Prostate gland (tissue), 2 donors: Measurements from ENCODE around the gene HSPE1. TPM values are rescaled to one million over a fixed set of nuclear protein-coding genes. Genes with fewer than 3 reads are reported as not detected.
"Not testable (repeated sequence)": the region's sequence is repeated elsewhere in the genome, so short reads cannot be mapped to it uniquely, and the experiment has no call there.

ENCODE experiments used
- DNase-seq: peaks from one replicate; pipeline ENCODE4 v3.0.0-alpha.2; 2019; ENCODE audit warnings: low spot score
- H3K27ac ChIP-seq, 2 donors: fragments of 200-600 bp; sonication (generic); 2 replicates each; pipeline ENCODE4 v1.5.1; 2017 to 2019
- H3K27me3 ChIP-seq: fragments of 200-600 bp; sonication (generic); replicated peaks from 2 replicates; pipeline ENCODE4 v1.5.1; 2019; ENCODE audit not compliant: insufficient read depth
- H3K36me3 ChIP-seq, 2 donors: fragments of 200-600 bp; sonication (generic); 1 replicate in 1 of 2; 2 replicates in 1 of 2; pipeline versions ENCODE4 v1.5.1 to v1.8.1; 2017 to 2019
- H3K4me1 ChIP-seq: fragments of 200-600 bp; sonication (generic); replicated peaks from 2 replicates; pipeline ENCODE4 v1.5.1; 2019
- H3K4me3 ChIP-seq, 2 donors: fragments of 200-600 bp; sonication (generic); 2 replicates each; pipeline ENCODE4 v1.5.1; 2017 to 2019
- H3K9me3 ChIP-seq: fragments of 200-600 bp; sonication (generic); 2 replicates; pipeline ENCODE4 v1.5.1; 2017
- POLR2A ChIP-seq: fragments of 450-650 bp; IDR thresholded peaks from one replicate; pipeline ENCODE4 v1.6.1; 2016; ENCODE audit warnings: antibody characterized with exemption, mild to moderate bottlenecking
- POLR2AphosphoS5 ChIP-seq: sonication (generic); formaldehyde crosslinking; IDR thresholded peaks from one replicate; pipeline ENCODE4 v1.6.1; 2017; ENCODE audit warnings: antibody characterized with exemption
- WGBS: methylation state at CpG from one replicate; pipeline ENCODE4 v1.1.5; 2018; 5-methylcytosine and 5-hydroxymethylcytosine counted together
- intact Hi-C: fragments of 100-400 bp; cut with DNase I; formaldehyde crosslinking; loops from one replicate; pipeline ENCODE4 v1.14.2; 2022
- total RNA-seq, 2 donors: library from RNA; depleted of rRNA; stranded (reverse); fragments of >200 nt; gene quantifications; one replicate each; pipeline ENCODE4 v1.1.0, GENCODE V29; 2016
- TF ChIP-seq, protein P1 (sequence below), 4 experiments: fragments of 200-600 bp in 2 of 4; fragments of 450-650 bp in 2 of 4; sonication (generic) in 2 of 4; IDR thresholded peaks; 1 replicate in 3 of 4; 2 replicates in 1 of 4; pipeline ENCODE4 v1.5.1; 2016 to 2019; ENCODE audit warnings: antibody characterized with exemption in 4 of 4, mild to moderate bottlenecking in 2 of 4, moderate library complexity in 2 of 4

The HSPE1 gene
- total RNA-seq, result 100 to 1,000 TPM in 1 of 2 donors, 10 to 100 TPM in 1; 57.0 to 139 TPM

DNA sequence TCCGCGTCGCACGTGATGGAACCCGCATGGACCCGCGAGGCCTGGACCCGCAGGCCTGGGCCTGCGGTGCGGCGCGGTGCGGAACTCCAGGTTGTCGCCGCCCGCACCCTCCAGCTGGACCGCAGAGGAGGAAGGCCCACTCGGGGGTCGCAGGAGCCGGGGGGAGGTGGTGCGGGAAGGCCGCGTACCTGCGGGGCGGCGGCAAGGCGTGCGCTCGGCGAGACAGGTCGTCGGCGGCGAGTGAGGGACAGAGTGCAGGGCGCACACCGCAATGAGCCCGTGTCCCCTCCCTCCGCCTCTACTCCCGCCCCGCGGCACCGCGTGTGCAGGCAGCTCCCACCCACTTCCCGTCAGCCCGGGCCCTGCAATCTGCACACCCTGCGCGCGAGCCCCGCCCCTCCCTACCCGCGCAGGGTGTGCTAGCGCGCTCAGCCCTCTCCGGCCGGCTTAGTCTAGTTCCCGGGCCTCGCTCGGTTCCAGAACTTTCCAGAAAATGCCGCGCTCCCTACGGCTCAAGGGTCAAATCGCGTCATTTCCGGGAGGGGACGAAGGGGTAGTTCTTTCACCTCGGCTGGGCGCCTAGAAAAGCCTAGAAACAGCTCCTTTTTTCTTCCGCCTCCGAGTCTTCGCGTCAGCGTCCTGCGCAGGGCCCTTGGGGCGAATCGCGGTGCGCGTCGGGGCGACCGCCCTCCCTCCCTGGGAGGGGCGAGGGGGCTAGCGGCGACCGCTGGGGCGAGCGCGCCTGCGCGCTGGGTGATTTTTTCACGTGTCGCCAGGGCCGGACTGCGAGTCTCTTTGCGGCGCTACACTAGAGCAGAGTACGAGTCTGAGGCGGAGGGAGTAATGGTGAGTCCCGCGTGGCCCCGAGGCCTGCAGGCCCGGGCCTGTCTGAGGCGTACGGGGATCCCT lies at the start of gene HSPE1, which contains the start of gene HSPD1:
Gene HSPE1 (plus strand): TSS at position 786 of the 909 bp plus-strand sequence. CDS start 58 bp downstream, at position 844.
Gene HSPD1 (minus strand): TSS at position 247 of the 909 bp plus-strand sequence. CDS start 992 bp downstream, outside the sequence.
- Histone ChIP-seq H3K27ac (peak within 1 kb of the TSS; percentile 99 to 100), H3K4me1 (no peaks in the 10 kb centered on the region), H3K9me3 (no peaks in the 10 kb centered on the region), H3K4me3 (peak within 1 kb of the TSS; percentile 85 to 93), H3K36me3 (no peaks in the 10 kb centered on the region), H3K27me3 (no peaks in the 10 kb centered on the region)
- DNase-seq, result peak; percentile 98
- under 1% methylated on average over 98 of the region's 104 CpGs for WGBS
- TF ChIP-seq, protein P1, sequence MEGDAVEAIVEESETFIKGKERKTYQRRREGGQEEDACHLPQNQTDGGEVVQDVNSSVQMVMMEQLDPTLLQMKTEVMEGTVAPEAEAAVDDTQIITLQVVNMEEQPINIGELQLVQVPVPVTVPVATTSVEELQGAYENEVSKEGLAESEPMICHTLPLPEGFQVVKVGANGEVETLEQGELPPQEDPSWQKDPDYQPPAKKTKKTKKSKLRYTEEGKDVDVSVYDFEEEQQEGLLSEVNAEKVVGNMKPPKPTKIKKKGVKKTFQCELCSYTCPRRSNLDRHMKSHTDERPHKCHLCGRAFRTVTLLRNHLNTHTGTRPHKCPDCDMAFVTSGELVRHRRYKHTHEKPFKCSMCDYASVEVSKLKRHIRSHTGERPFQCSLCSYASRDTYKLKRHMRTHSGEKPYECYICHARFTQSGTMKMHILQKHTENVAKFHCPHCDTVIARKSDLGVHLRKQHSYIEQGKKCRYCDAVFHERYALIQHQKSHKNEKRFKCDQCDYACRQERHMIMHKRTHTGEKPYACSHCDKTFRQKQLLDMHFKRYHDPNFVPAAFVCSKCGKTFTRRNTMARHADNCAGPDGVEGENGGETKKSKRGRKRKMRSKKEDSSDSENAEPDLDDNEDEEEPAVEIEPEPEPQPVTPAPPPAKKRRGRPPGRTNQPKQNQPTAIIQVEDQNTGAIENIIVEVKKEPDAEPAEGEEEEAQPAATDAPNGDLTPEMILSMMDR (IDR thresholded peaks at IDR 0.05), result peak in 2 of 4 experiments; percentile 18 to 47
- TF ChIP-seq POLR2AphosphoS5 (peak; percentile 99), POLR2A (peak; percentile 99)
- intact Hi-C loops, result loop anchor here (2.0 to 10.0 kb wide), 3 partner anchors 48 to 205 kb away; partner anchors contain the start of genes COQ10B, MARS2 and SF3B1

DNA sequence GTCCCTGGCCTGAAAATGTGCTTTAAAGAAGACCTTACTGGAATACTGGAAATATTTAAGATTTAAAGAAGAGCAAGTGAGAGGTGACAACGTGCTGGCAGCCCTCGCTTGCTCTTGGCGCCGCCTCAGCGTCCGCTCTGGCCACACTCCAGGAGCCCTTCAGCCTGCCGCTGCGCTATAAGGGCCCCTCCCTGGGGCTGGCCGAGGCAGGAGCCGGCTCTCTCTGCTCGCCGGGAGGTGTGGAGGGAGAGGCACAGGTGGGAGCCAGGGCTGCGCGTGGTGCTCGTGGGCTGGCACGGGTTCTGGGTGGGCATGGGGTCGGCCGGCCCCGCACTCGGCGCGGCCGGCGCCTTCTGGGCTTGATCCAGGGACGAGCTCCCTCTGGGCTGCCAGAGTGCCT lies 49.7 kb upstream of the HSPE1 start:
- Histone ChIP-seq H3K27ac (no peak overlapping the region), H3K36me3 (no peaks in the 10 kb centered on the region), H3K9me3 (no peaks in the 10 kb centered on the region), H3K27me3 (no peaks in the 10 kb centered on the region), H3K4me1 (peaks cover 3% of the 10 kb centered on the region), H3K4me3 (no peak overlapping the region)
- no peak for DNase-seq
- intact Hi-C loops, result loop anchor here (5.0 to 10.0 kb wide), 3 partner anchors 52 to 523 kb away; partner anchors contain the start of genes HSPE1, MARS2 and PGAP1
- no peak for TF ChIP-seq POLR2A
- no peak for TF ChIP-seq POLR2AphosphoS5
- TF ChIP-seq, protein P1 (IDR thresholded peaks at IDR 0.05), result no peak
- 84% methylated on average over 25 of the region's 25 CpGs for WGBS

DNA sequence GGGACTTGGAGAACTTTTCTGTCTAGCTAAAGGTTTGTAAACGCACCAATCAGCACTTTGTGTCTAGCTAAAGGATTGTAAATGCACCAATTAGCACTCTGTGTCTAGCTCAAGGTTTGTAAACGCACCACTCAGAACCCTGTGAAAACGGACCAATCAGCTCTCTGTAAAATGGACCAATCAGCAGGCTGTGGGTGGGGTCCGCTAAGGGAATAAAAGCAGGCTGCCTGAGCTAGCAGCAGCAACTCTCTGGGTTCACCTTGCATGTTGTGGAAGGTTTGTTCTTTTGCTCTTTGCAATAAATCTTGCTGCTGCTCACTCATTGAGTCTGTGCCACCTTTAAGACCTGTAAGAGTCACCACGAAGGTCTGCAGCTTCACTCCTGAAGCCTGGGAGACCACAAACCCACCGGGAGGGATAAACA lies 49.2 kb upstream of the HSPE1 start:
- not testable (repeated sequence) for H3K4me3 ChIP-seq, H3K4me1 ChIP-seq, H3K27me3 ChIP-seq, H3K9me3 ChIP-seq, H3K27ac ChIP-seq, H3K36me3 ChIP-seq, DNase-seq
- 84% methylated on average over 6 of the region's 6 CpGs for WGBS
- intact Hi-C loops, result loop anchor here (5.0 to 10.0 kb wide), 3 partner anchors 51 to 524 kb away; partner anchors contain the start of genes HSPE1, MARS2 and PGAP1

DNA sequence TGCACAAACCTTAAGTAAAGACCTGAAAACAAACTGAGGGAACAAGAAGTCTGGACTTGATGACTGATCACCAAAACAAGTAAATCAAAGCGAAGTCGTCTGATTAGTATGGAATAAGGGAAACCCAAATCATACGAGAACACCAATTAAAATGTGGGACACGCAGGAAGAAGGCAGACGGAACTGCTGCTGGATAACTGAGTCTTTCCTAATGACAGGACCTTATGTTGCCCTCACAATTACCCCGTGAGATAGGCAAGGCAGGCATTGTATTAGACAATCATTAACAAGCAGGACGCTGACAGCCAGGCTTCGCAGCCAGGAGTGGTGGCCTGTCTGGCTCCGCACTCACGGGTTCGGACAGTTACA lies 47.4 kb upstream of the HSPE1 start:
- Histone ChIP-seq H3K9me3 (no peaks in the 10 kb centered on the region), H3K4me3 (peak overlapping the region; percentile 70 to 80), H3K27me3 (no peaks in the 10 kb centered on the region), H3K27ac (peak overlapping the region; percentile 99), H3K4me1 (peaks cover 3% of the 10 kb centered on the region), H3K36me3 (no peaks in the 10 kb centered on the region)
- no peak for DNase-seq
- TF ChIP-seq, protein P1 (IDR thresholded peaks at IDR 0.05), result no peak
- TF ChIP-seq POLR2A, result no peak
- TF ChIP-seq POLR2AphosphoS5, result no peak
- intact Hi-C loops, result loop anchor here (2.0 to 10.0 kb wide), 4 partner anchors 18 to 525 kb away; partner anchors contain the start of genes HSPE1, MARS2, PGAP1 and SF3B1
- WGBS, result 2% methylated on average over 11 of the region's 11 CpGs

DNA sequence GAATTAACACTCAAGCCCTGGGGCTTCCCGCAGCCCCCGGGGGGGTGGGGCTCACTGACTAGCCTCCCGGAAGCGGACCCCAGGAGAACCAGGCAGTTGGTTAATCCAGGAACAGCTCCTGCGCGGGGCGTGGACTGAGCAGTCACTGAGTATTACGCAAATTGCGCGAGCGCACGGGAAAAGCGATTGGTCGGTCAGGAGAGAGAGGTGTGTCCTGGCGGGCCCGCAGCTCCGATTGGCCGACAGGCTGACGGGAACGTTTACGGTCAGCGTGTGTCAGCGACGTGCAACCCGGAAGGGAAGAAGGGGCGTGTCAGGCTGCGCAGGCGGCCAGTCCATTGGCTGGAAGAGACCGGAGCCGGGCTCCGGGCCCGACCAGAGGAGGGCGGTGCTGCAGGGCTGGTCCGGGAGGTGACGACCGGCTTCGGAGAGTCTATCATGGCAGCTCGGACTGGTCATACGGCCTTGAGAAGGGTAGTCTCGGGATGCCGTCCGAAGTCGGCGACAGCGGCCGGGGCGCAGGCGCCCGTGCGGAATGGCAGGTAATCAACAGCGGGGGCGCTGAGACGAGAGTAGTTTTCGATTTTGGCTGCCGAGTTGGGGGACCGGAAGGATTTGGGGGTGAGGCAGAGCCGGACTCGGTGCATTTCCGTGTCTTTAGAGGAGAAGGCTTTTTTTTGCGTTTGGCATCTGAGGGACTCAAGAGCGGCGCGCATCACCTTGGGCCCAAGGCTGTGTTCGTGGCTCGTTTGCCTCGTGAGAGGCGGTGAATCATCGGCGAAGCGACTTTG lies 46.9 kb upstream of the HSPE1 start, which contains the start of gene COQ10B:
Gene COQ10B (plus strand): TSS at position 430 of the 791 bp plus-strand sequence. CDS start 9 bp downstream, at position 439.
- Histone ChIP-seq H3K9me3 (no peaks in the 10 kb centered on the region), H3K4me3 (peak within 1 kb of the TSS; percentile 70 to 80), H3K27me3 (no peaks in the 10 kb centered on the region), H3K27ac (peak within 1 kb of the TSS; percentile 99), H3K4me1 (peaks cover 3% of the 10 kb centered on the region), H3K36me3 (no peaks in the 10 kb centered on the region)
- intact Hi-C loops, result loop anchor here (2.0 to 10.0 kb wide), 4 partner anchors 19 to 526 kb away; partner anchors contain the start of genes HSPE1, MARS2, PGAP1 and SF3B1
- TF ChIP-seq POLR2AphosphoS5 (peak; percentile 97), POLR2A (peak; percentile 72)
- TF ChIP-seq, protein P1 (IDR thresholded peaks at IDR 0.05), result peak in 3 of 4 experiments; percentile 36 to 54 (median 48)
- peak; percentile 100 for DNase-seq
- under 1% methylated on average over 53 of the region's 70 CpGs for WGBS
